A549 treated with Mapracorat at 1 μM for 4 hours (cell line): ENCODE results near the gene USP4. TPM values are rescaled to one million over a fixed set of nuclear protein-coding genes. Genes with fewer than 3 reads are reported as not detected.

Experiments
- total RNA-seq: library from RNA; stranded (reverse); fragments of 200-300 nt; extraction: Qiagen RNA extraction; gene quantifications from 5 replicates; pipeline ENCODE4 v1.2.3, GENCODE V29; 2022

Gene USP4, protein sequence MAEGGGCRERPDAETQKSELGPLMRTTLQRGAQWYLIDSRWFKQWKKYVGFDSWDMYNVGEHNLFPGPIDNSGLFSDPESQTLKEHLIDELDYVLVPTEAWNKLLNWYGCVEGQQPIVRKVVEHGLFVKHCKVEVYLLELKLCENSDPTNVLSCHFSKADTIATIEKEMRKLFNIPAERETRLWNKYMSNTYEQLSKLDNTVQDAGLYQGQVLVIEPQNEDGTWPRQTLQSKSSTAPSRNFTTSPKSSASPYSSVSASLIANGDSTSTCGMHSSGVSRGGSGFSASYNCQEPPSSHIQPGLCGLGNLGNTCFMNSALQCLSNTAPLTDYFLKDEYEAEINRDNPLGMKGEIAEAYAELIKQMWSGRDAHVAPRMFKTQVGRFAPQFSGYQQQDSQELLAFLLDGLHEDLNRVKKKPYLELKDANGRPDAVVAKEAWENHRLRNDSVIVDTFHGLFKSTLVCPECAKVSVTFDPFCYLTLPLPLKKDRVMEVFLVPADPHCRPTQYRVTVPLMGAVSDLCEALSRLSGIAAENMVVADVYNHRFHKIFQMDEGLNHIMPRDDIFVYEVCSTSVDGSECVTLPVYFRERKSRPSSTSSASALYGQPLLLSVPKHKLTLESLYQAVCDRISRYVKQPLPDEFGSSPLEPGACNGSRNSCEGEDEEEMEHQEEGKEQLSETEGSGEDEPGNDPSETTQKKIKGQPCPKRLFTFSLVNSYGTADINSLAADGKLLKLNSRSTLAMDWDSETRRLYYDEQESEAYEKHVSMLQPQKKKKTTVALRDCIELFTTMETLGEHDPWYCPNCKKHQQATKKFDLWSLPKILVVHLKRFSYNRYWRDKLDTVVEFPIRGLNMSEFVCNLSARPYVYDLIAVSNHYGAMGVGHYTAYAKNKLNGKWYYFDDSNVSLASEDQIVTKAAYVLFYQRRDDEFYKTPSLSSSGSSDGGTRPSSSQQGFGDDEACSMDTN
- 11.4 to 15.4 TPM (median 13.8 TPM) in 5 replicates for total RNA-seq

GRCh38 chr3:49339941-49340800 lies at the start of gene USP4:
Gene USP4 (minus strand): TSS chr3:49340053. CDS start chr3:49340024, 29 bp downstream.

GRCh38 chr3:49358217-49358883 lies 18.5 kb upstream of the USP4 start, which contains the start of gene GPX1:
Gene GPX1 (minus strand): TSS chr3:49358353. CDS start chr3:49358278, 75 bp downstream.

DNA sequence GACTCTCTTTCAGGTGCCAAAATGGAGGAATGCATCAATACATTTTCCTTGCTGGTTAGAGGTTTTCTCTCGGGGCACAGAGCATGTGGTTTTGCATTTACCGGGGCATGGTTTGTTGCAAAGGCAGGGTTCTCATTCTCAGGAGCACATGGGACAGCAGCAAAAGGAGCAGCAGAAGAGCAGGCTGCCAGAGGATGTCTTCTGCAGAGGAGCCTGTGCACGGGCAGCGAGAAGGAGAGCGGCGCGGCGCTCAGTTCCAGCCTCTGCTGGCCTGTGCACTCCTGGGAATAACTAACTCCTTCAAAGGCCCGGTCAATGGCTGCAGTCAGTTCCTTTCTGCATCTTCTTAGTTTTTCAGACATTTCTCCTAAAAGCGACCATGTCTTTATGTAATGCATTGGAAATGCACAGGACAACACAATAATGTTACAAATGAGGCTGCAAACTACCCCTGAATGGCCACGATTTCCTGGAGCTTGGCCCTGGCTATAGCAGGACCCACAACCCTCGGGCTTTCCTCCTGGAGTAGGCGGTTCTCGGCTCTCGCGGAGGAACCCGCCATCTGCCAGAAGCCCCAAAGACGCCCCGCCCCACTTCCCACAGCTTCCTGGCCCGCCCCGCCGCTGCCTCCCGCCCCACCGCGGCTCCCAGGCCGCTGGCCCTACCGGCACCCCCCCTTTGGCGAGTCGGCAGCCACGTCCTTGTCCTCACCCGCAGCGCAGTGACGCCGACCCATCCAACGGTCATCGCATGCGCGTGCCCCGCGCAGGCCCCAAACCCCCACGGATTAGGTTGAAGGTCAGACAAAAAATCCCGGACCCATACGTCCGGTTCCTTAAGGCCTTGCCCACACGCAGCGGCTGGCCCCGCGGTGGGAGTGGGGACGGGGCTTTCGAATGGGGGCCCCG lies 63.1 kb downstream of the USP4 start, which contains the start of gene C3orf62:
Gene C3orf62, minus strand, starts transcription at position 758 of the 908 bp plus-strand sequence. Its CDS starts 360 bp downstream, at position 398.

Other genes with a start within 250 kb of the USP4 start
- gene QRICH1, start 246.0 kb downstream of the USP4 start, total RNA-seq = 37.1 to 40.0 TPM (median 38.9 TPM) in 5 replicates
- 121 to 151 TPM (median 137 TPM) in 5 replicates for gene QARS1, start 235.3 kb downstream of the USP4 start, total RNA-seq
- gene USP19, start 219.2 kb downstream of the USP4 start, total RNA-seq = 17.2 to 23.8 TPM (median 23.3 TPM) in 5 replicates
- 82.0 to 115 TPM (median 113 TPM) in 5 replicates for gene LAMB2, start 207.0 kb downstream of the USP4 start, total RNA-seq
- gene CCDC71, start 173.7 kb downstream of the USP4 start, total RNA-seq = 12.1 to 15.3 TPM (median 12.2 TPM) in 5 replicates
- gene KLHDC8B, start 168.5 kb downstream of the USP4 start, total RNA-seq = 4.4 to 7.0 TPM (median 5.7 TPM) in 5 replicates
- 1.5 to 2.5 TPM (median 1.8 TPM) in 5 replicates for gene C3orf62, start 62.8 kb downstream of the USP4 start, total RNA-seq
- 262 to 306 TPM (median 293 TPM) in 5 replicates for gene GPX1, start 18.3 kb upstream of the USP4 start, total RNA-seq
- 449 to 503 TPM (median 464 TPM) in 5 replicates for gene RHOA, start 71.9 kb upstream of the USP4 start, total RNA-seq
- gene TCTA, start 72.4 kb upstream of the USP4 start, total RNA-seq = 21.0 to 25.1 TPM (median 22.6 TPM) in 5 replicates
- gene AMT, start 82.4 kb upstream of the USP4 start, total RNA-seq = 0.28 to 0.73 TPM (median 0.44 TPM) in 4 of 5 replicates, not detected in the other
- gene NICN1, start 89.3 kb upstream of the USP4 start, total RNA-seq = 5.6 to 7.3 TPM (median 5.6 TPM) in 5 replicates
- gene DAG1, start 130.2 kb upstream of the USP4 start, total RNA-seq = 47.6 to 60.8 TPM (median 57.1 TPM) in 5 replicates
- gene BSN, start 214.4 kb upstream of the USP4 start, total RNA-seq = 0.09 to 0.41 TPM (median 0.13 TPM) in 5 replicates